IPS-18c (cell line): ENCODE measurements around the gene DOCK1.
"Not testable (repeated sequence)": the region's sequence is repeated elsewhere in the genome, so short reads cannot be mapped to it uniquely, and the experiment has no call there.

ENCODE experiments used
- H3K4me3 ChIP-seq: 2 replicates; pipeline ENCODE4 v1.7.0; 2013; ENCODE audit warnings: low read depth, mild to moderate bottlenecking, low read length, moderate library complexity; ENCODE audit not compliant: insufficient read depth
- H3K9me3 ChIP-seq: one replicate; pipeline ENCODE4 v1.6.1; 2013; ENCODE audit warnings: mild to moderate bottlenecking, low read length, moderate library complexity; ENCODE audit not compliant: control insufficient read depth, insufficient read depth

Gene DOCK1

GRCh38 chr10:126916952-126917351 lies 11.7 kb downstream of the DOCK1 start:
- not testable (repeated sequence) for H3K9me3 ChIP-seq, H3K4me3 ChIP-seq

- Histone ChIP-seq H3K4me3 (no peak overlapping the region), H3K9me3 (no peaks in the 10 kb centered on the region)
Observed at GRCh38 chr10:126917375-126917774, 12.1 kb downstream of the DOCK1 start.

GRCh38 chr10:126917975-126918908 lies 13.0 kb downstream of the DOCK1 start:
- H3K9me3 ChIP-seq = no peaks in the 10 kb centered on the region
- H3K4me3 ChIP-seq = no peak overlapping the region

- Histone ChIP-seq H3K9me3 (no peaks in the 10 kb centered on the region), H3K4me3 (no peak overlapping the region)
Observed at GRCh38 chr10:126919426-126919825, 14.2 kb downstream of the DOCK1 start.

- Histone ChIP-seq H3K4me3 (no peak overlapping the region), H3K9me3 (no peaks in the 10 kb centered on the region)
Observed at GRCh38 chr10:126921162-126921561, 15.9 kb downstream of the DOCK1 start.

- Histone ChIP-seq H3K4me3 (no peak overlapping the region), H3K9me3 (no peaks in the 10 kb centered on the region)
Observed at GRCh38 chr10:126921974-126922525, 16.8 kb downstream of the DOCK1 start.

GRCh38 chr10:126924180-126924914 lies 19.1 kb downstream of the DOCK1 start:
- no peak overlapping the region for H3K4me3 ChIP-seq
- H3K9me3 ChIP-seq = no peaks in the 10 kb centered on the region

GRCh38 chr10:126924915-126925300 lies 19.7 kb downstream of the DOCK1 start:
- no peaks in the 10 kb centered on the region for H3K9me3 ChIP-seq
- no peak overlapping the region for H3K4me3 ChIP-seq

GRCh38 chr10:126926568-126926967 lies 21.3 kb downstream of the DOCK1 start:
- Histone ChIP-seq H3K4me3 (no peak overlapping the region), H3K9me3 (no peaks in the 10 kb centered on the region)

GRCh38 chr10:126927799-126928198 lies 22.6 kb downstream of the DOCK1 start:
- no peaks in the 10 kb centered on the region for H3K9me3 ChIP-seq
- no peak overlapping the region for H3K4me3 ChIP-seq

GRCh38 chr10:126928274-126928673 lies 23.0 kb downstream of the DOCK1 start:
- Histone ChIP-seq H3K4me3 (no peak overlapping the region), H3K9me3 (no peaks in the 10 kb centered on the region)

- Histone ChIP-seq H3K4me3 (no peak overlapping the region), H3K9me3 (no peaks in the 10 kb centered on the region)
Observed at GRCh38 chr10:126929391-126929790, 24.2 kb downstream of the DOCK1 start.

GRCh38 chr10:126930131-126930882 lies 25.1 kb downstream of the DOCK1 start:
- Histone ChIP-seq H3K9me3 (no peaks in the 10 kb centered on the region), H3K4me3 (no peak overlapping the region)

- Histone ChIP-seq H3K9me3 (no peaks in the 10 kb centered on the region), H3K4me3 (no peak overlapping the region)
Observed at GRCh38 chr10:126930883-126931503, 25.8 kb downstream of the DOCK1 start.

- Histone ChIP-seq H3K4me3 (no peak overlapping the region), H3K9me3 (no peaks in the 10 kb centered on the region)
Observed at GRCh38 chr10:126931544-126931943, 26.3 kb downstream of the DOCK1 start.

- no peaks in the 10 kb centered on the region for H3K9me3 ChIP-seq
- no peak overlapping the region for H3K4me3 ChIP-seq
Observed at GRCh38 chr10:126932516-126932915, 27.3 kb downstream of the DOCK1 start.

GRCh38 chr10:126933116-126933515 lies 27.9 kb downstream of the DOCK1 start:
- no peak overlapping the region for H3K4me3 ChIP-seq

More at GRCh38 chr10:126933116-126933515, 27.9 kb downstream of the DOCK1 start:
- no peaks in the 10 kb centered on the region for H3K9me3 ChIP-seq
